Colonic mucosa (tissue), 4 donors: ENCODE data around the gene AP3B2. TPM values are rescaled to one million over a fixed set of nuclear protein-coding genes. Genes with fewer than 3 reads are reported as not detected.

Experiments used
- DNase-seq: peaks from one replicate; pipeline ENCODE4 v3.0.0-alpha.2; 2020
- H3K27ac ChIP-seq: fragments of 200-600 bp; one replicate; pipeline ENCODE4 v1.8.0; 2021
- H3K27me3 ChIP-seq: fragments of 200-600 bp; one replicate; pipeline ENCODE4 v1.8.0; 2021
- H3K36me3 ChIP-seq: fragments of 200-600 bp; one replicate; pipeline ENCODE4 v1.8.0; 2021
- H3K4me1 ChIP-seq: fragments of 200-600 bp; one replicate; pipeline ENCODE4 v1.8.0; 2021; ENCODE audit warnings: mild to moderate bottlenecking
- H3K4me3 ChIP-seq: fragments of 200-600 bp; one replicate; pipeline ENCODE4 v1.8.0; 2021
- H3K9ac ChIP-seq, 2 donors: one replicate each; pipeline ENCODE4 v1.7.0; 2013; ENCODE audit warnings: control low read depth in 2 of 2, low read depth in 2 of 2, low read length in 2 of 2
- H3K9me3 ChIP-seq: fragments of 200-600 bp; one replicate; pipeline ENCODE4 v1.8.0; 2021
- intact Hi-C: fragments of 100-400 bp; cut with DNase I; formaldehyde crosslinking; loops from one replicate; pipeline ENCODE4 v1.14.1; 2022
- total RNA-seq, 2 donors: library from RNA; stranded (reverse); fragmentation: NEBNext Ultra II Directional in 1 of 2; extraction: Animal tissue kit (Norgen Biotek cat#: 25700) in 1 of 2; gene quantifications; one replicate each; pipeline ENCODE4 v1.2.1, GENCODE V29; 2021
- TF ChIP-seq, protein P1 (sequence below): fragments of 200-600 bp; IDR thresholded peaks from one replicate; pipeline ENCODE4 v1.8.0; 2022; ENCODE audit warnings: antibody characterized with exemption, mild to moderate bottlenecking
- donor health status: healthy.
- donor health status: DM: no; HTN: no; CAD: no.
- donor health status: DM: no; HTN: no; CAD: no.

The AP3B2 gene
- total RNA-seq, 2 donors from 2014 or later: 0.82 to 1.2 TPM

DNA sequence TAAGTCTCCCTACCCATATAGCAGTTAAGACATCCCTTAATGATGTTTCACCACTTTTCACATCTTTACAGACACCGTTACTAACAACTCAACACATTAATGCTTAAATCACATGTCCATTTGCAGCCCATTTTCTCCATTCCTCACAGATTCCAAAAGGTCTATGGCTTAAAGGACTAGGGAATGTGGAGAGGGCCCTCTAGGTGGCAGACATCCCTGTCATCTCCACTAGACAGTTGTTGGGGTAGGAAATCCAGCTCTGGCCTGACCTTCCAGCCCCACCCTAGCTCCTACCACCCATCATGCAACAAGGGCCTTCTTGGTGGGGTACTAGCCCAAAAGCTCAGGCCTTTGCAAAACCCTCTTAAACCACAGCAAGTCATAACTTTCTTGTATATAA lies 87.7 kb downstream of the AP3B2 start:
- no peaks in the 10 kb centered on the region for H3K36me3 ChIP-seq
- DNase-seq: no peak
- H3K27me3 ChIP-seq: no peaks in the 10 kb centered on the region

DNA sequence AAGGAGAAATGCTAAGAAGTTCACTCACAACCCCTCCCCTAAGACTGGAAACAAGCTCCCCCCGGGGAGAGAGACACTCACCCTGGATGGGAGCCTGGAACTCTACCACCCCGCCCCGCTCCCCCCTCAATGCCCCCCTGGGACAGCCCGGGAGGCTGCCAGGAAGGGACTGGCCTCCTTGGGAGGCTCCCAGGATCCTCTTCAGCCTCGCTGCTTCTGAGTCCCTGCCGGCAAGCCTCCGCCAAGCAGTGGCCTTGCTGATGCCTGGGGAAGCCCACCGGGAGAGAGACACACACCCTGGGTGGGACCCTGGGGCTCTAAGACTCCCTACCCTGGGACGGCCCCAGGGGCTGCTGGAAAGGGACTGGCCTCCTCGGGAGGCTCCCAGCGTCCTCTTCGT lies 95.9 kb downstream of the AP3B2 start:
- H3K36me3 ChIP-seq: no peaks in the 10 kb centered on the region
- H3K9ac ChIP-seq: no peak overlapping the region
- H3K4me3 ChIP-seq: no peak overlapping the region
- no peaks in the 10 kb centered on the region for H3K4me1 ChIP-seq
- H3K27me3 ChIP-seq: no peaks in the 10 kb centered on the region
- TF ChIP-seq, protein P1, sequence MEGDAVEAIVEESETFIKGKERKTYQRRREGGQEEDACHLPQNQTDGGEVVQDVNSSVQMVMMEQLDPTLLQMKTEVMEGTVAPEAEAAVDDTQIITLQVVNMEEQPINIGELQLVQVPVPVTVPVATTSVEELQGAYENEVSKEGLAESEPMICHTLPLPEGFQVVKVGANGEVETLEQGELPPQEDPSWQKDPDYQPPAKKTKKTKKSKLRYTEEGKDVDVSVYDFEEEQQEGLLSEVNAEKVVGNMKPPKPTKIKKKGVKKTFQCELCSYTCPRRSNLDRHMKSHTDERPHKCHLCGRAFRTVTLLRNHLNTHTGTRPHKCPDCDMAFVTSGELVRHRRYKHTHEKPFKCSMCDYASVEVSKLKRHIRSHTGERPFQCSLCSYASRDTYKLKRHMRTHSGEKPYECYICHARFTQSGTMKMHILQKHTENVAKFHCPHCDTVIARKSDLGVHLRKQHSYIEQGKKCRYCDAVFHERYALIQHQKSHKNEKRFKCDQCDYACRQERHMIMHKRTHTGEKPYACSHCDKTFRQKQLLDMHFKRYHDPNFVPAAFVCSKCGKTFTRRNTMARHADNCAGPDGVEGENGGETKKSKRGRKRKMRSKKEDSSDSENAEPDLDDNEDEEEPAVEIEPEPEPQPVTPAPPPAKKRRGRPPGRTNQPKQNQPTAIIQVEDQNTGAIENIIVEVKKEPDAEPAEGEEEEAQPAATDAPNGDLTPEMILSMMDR: no peak
- intact Hi-C loops: no loop called here
- no peaks in the 10 kb centered on the region for H3K9me3 ChIP-seq
- DNase-seq: peak; percentile 21
- no peak overlapping the region for H3K27ac ChIP-seq

More for the DNA sequence above, 87.7 kb downstream of the AP3B2 start:
- Histone ChIP-seq H3K9ac (no peak overlapping the region), H3K9me3 (no peaks in the 10 kb centered on the region), H3K4me3 (no peak overlapping the region), H3K4me1 (no peaks in the 10 kb centered on the region), H3K27ac (no peak overlapping the region)
- TF ChIP-seq, protein P1: no peak
- intact Hi-C loops: no loop called here

DNA sequence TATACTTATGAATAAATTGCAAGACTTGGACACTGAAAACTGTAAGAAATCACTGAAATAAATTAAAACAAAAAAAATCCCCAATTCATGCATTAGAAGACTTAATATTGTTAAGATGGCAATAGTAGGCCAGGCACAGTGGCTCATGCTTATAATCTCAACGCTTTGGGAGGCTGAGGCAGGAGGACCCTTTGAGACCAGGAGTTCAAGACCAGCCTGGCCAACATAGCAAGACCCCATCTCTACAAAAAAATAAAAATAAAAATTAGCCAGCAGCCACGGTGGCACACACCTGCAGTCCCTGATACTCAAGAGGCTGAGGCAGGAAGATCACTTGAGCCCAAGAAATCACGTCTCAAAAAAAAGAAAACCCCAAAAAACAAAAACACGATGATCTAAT lies 98.3 kb downstream of the AP3B2 start:
- Histone ChIP-seq H3K27me3 (no peaks in the 10 kb centered on the region), H3K4me1 (no peaks in the 10 kb centered on the region), H3K27ac (no peak overlapping the region), H3K9ac (no peak overlapping the region), H3K4me3 (no peak overlapping the region), H3K9me3 (no peaks in the 10 kb centered on the region), H3K36me3 (no peaks in the 10 kb centered on the region)
- intact Hi-C loops: no loop called here
- TF ChIP-seq, protein P1: no peak
- DNase-seq: no peak

Other genes with a start within 250 kb of the AP3B2 start
- 1,000 to 10,000 TPM in 1 of 2 donors, 100 to 1,000 TPM in 1; 909 to 1,247 TPM for gene RPS17, start 169.4 kb downstream of the AP3B2 start, total RNA-seq
- 1 to 10 TPM in 1 of 2 donors, under 1 TPM in 1; 0.40 to 1.4 TPM for gene CPEB1, start 62.5 kb downstream of the AP3B2 start, total RNA-seq
- not detected for gene FSD2, start 96.2 kb upstream of the AP3B2 start, total RNA-seq
- 10 to 100 TPM; 11.9 to 13.1 TPM for gene WHAMM, start 99.8 kb upstream of the AP3B2 start, total RNA-seq
- gene HOMER2, start 242.8 kb upstream of the AP3B2 start, total RNA-seq: 1 to 10 TPM; 2.4 to 3.1 TPM